Activated naive CD4-positive, alpha-beta T cell treated with anti-CD3 and anti-CD28 coated beads for 36 hours (primary cell): ENCODE data around the gene PARP1. TPM values are rescaled to one million over a fixed set of nuclear protein-coding genes. Genes with fewer than 3 reads are reported as not detected.

ENCODE experiments used
- CTCF ChIA-PET: fragments of 350-600 bp; sonication (Branson Sonifier 250); formaldehyde crosslinking; loops from one replicate; lab custom pipeline; 2021; ENCODE audit warnings: antibody characterized with exemption; lab: Charles Lee
- DNase-seq: peaks from one replicate; pipeline ENCODE4 v3.0.0-alpha.2; 2020
- H3K27ac Mint-ChIP-seq: one replicate; pipeline ENCODE4 v1.8.0; 2021; ENCODE audit warnings: mild to moderate bottlenecking, mixed read lengths
- H3K27me3 Mint-ChIP-seq: one replicate; pipeline ENCODE4 v1.8.0; 2021; ENCODE audit warnings: low read depth, mixed read lengths
- H3K36me3 Mint-ChIP-seq: one replicate; pipeline ENCODE4 v1.8.0; 2021; ENCODE audit warnings: low read depth, mixed read lengths
- H3K4me1 Mint-ChIP-seq: one replicate; pipeline ENCODE4 v1.8.0; 2021; ENCODE audit warnings: low read depth, mixed read lengths
- H3K4me3 Mint-ChIP-seq: one replicate; pipeline ENCODE4 v1.8.0; 2021; ENCODE audit warnings: mild to moderate bottlenecking, moderate library complexity, mixed read lengths
- H3K9me3 Mint-ChIP-seq: one replicate; pipeline ENCODE4 v1.8.0; 2021; ENCODE audit warnings: mixed read lengths
- intact Hi-C: fragments of 100-400 bp; cut with micrococcal nuclease; formaldehyde crosslinking; loops from one replicate; pipeline ENCODE4 v1.15.1; 2023
- total RNA-seq, 2 experiments: library from RNA; stranded (reverse); gene quantifications; one replicate each; pipeline ENCODE4 v1.2.3, GENCODE V29; 2021

Gene PARP1
- total RNA-seq, 2 experiments from 2014 or later, result 265 to 273 TPM

DNA sequence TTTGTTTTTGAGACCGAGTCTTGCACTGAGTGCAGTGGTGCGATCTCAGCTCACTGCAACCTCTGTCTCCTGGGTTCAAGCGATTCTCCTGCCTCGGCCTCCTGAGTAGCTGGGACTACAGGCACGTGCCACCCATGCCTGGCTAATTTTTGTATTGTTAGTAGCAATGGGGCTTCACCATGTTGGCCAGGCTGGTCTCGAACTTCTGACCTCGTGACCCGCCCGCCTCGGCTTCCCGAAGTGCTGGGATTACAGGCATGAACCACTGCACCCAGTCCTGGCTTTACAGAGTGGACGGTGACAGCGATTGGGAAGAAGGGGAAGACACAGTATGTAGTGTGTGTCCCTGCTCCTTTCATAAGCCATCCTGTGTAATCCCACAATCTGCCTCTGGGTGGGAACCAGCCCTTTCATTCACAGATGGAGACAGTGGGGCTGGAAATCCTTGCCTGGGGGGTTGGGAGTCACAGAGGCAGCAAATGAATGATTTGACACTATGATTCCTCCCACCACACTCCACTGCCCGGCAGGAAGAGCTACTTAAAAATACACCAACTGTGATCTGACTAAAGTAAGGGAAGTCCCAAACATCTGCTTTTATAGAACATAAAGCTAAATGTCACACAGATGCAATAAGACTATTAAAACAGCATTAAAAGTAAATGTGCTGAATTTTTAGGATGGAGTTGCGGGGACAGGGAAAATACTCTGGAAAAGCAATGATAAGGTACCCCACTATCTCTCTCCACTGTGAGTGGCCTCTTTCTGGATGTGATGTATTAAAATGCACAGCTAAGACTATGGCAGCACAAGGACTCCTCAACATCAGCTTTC is 4.5 kb downstream of the PARP1 start:
- Mint-ChIP-seq H3K4me3 (no peak overlapping the region), H3K27ac (peak overlapping the region; percentile 28), H3K27me3 (no peaks in the 10 kb centered on the region), H3K4me1 (peaks cover 50% of the 10 kb centered on the region), H3K36me3 (peaks cover 44% of the 10 kb centered on the region), H3K9me3 (no peaks in the 10 kb centered on the region)
- CTCF ChIA-PET, result interaction anchor here (0.6 kb wide), 1 partner anchor 32 kb away, joined by 3 read pairs; no protein-coding TSS in a partner anchor
- DNase-seq, result peak; percentile 41
- intact Hi-C loops, result no loop called here

DNA sequence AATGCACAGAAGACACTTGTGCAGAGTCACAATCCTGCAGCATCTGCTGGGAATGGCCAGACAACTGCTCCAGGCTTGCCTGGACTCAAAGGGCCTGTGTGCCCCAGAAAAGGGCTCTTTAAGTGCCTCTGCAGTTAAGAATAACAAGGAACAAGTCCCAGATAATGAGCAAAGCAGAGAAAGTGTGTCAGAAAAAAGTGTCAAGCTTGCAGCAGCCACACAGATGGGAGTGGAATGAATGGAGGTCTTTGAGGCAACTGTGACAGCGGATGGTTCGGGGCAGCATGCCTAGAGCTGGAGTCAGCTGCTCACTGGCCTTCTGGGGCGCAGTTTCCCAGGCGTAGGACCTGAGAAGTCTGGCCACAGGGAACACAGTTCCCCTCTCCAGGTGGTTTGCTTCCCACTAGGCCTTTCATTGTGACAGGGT is 5.1 kb downstream of the PARP1 start:
- H3K27ac Mint-ChIP-seq, result no peak overlapping the region

GRCh38 chr1:226401355-226402303 is 6.3 kb downstream of the PARP1 start:
- intact Hi-C loops, result no loop called here
- H3K9me3 Mint-ChIP-seq, result no peaks in the 10 kb centered on the region
- no peak overlapping the region for H3K27ac Mint-ChIP-seq
- CTCF ChIA-PET, result interaction anchor here (1.2 kb wide), 1 partner anchor 67 kb away, joined by 14 read pairs; no protein-coding TSS in a partner anchor
- H3K4me1 Mint-ChIP-seq, result peaks cover 59% of the 10 kb centered on the region
- H3K36me3 Mint-ChIP-seq, result peaks cover 56% of the 10 kb centered on the region
- H3K27me3 Mint-ChIP-seq, result no peaks in the 10 kb centered on the region
- H3K4me3 Mint-ChIP-seq, result no peak overlapping the region
- no peak for DNase-seq

More for the DNA sequence above, 5.1 kb downstream of the PARP1 start:
- no peaks in the 10 kb centered on the region for H3K27me3 Mint-ChIP-seq
- H3K4me1 Mint-ChIP-seq, result peaks cover 52% of the 10 kb centered on the region
- intact Hi-C loops, result no loop called here
- H3K9me3 Mint-ChIP-seq, result no peaks in the 10 kb centered on the region
- no peak overlapping the region for H3K4me3 Mint-ChIP-seq
- H3K36me3 Mint-ChIP-seq, result peaks cover 49% of the 10 kb centered on the region
- DNase-seq, result no peak
- CTCF ChIA-PET, result interaction anchor here (0.6 kb wide), 1 partner anchor 31 kb away, joined by 3 read pairs; no protein-coding TSS in a partner anchor

DNA sequence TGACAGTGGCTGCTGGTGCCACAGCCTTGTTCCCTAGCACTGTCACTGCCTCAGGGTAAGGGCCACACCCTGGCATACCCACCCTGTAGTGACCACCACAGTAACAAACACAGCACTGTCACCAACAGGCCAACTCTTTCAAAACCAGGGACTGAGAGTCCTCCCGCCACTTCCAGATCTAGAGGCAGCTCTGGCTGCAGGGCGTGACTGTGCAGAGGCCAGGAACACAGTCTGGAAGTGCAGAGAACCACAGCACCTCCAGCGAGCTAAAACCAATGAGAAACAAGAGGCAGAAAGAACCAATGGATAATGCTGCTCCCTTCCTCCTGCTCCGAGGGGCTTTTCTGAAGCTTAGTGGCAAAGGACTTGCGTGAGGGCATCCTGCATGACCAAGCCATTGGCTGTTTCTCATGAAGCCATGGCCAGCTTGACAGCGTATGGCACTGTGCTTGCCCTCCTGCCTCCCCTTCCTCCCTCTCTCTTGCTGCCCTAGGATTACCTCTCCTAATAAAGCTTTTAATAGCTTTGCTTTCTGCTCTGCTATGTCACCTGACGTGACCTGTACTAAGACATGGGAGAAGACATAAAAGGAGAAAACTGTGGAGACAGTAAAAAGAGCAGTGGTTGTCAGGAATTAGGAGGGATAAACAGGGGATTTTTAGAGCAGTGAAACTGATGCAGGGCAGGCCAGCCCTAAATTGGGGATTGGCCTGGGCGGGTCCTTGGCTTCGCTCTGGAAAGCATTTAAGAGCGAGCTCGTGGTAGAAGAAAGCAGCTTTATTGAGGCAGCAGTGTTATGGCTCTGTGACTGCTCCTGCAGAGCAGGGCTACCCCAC is 7.2 kb downstream of the PARP1 start:
- Mint-ChIP-seq H3K4me1 (peaks cover 52% of the 10 kb centered on the region), H3K4me3 (no peak overlapping the region), H3K27ac (peak overlapping the region; percentile 7), H3K9me3 (no peaks in the 10 kb centered on the region), H3K27me3 (no peaks in the 10 kb centered on the region), H3K36me3 (peaks cover 54% of the 10 kb centered on the region)
- intact Hi-C loops, result no loop called here
- DNase-seq, result no peak
- CTCF ChIA-PET, result interaction anchor here (1.2 kb wide), 1 partner anchor 67 kb away, joined by 14 read pairs; no protein-coding TSS in a partner anchor

- Mint-ChIP-seq H3K9me3 (no peaks in the 10 kb centered on the region), H3K36me3 (peaks cover 63% of the 10 kb centered on the region), H3K4me3 (no peak overlapping the region), H3K27me3 (no peaks in the 10 kb centered on the region), H3K4me1 (peaks cover 28% of the 10 kb centered on the region), H3K27ac (no peak overlapping the region)
- no peak for DNase-seq
- intact Hi-C loops, result no loop called here
- CTCF ChIA-PET, result no interaction called here
Measured at GRCh38 chr1:226397955-226398636, 9.8 kb downstream of the PARP1 start.

DNA sequence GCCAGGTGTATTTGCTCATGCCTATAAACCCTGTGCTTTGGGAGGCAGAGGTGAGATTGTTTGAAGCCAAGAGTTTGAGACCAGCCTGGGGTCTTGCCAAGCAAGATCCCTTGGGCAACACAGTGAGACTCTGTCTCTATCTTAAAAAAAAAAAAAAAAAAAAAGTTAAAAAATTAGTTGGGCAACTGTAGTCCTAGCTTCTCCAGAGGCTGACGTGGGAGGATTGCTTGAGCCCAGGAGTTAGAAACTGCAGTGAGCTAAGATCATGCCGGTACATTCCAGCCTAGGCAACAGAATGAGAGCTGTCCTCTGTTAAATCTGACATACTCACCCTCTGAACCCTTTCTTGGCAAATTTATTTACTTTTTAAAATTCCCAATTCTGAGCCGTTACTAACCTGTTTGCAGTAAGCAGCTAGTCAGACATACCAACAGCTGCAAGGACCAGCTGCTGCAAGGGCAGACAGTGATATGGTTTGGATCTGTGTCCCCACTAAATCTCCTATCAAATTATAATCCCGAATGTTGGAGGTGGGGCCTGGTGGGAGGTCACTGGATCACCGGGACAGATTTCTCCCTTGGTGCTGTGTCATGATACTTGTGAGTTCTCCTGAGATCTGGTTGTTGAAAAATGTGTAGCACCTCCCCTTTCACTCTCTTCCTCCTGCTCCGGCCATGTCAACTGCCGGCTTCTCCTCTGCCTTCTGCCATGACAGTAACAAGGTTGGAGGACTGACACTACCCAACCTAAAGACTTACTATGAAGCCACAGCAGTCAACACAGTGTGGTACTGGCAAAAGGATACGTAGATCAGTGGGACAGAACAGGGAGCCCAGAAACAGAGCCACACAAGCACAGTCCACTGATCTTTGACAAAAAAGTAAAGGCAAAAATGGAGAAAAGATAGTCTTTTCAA is 10.6 kb downstream of the PARP1 start:
- Mint-ChIP-seq H3K4me3 (no peak overlapping the region), H3K27me3 (no peaks in the 10 kb centered on the region)
- CTCF ChIA-PET, result no interaction called here

GRCh38 chr1:226395753-226396152 is 12.1 kb downstream of the PARP1 start:
- H3K4me3 Mint-ChIP-seq, result no peak overlapping the region
- DNase-seq, result no peak
- no peaks in the 10 kb centered on the region for H3K9me3 Mint-ChIP-seq
- intact Hi-C loops, result no loop called here
- H3K27ac Mint-ChIP-seq, result no peak overlapping the region
- no peaks in the 10 kb centered on the region for H3K27me3 Mint-ChIP-seq
- peaks cover 59% of the 10 kb centered on the region for H3K36me3 Mint-ChIP-seq
- CTCF ChIA-PET, result no interaction called here
- H3K4me1 Mint-ChIP-seq, result peaks cover 18% of the 10 kb centered on the region

More for the DNA sequence above, 10.6 kb downstream of the PARP1 start:
- no peaks in the 10 kb centered on the region for H3K9me3 Mint-ChIP-seq
- no peak overlapping the region for H3K27ac Mint-ChIP-seq
- H3K4me1 Mint-ChIP-seq, result peaks cover 26% of the 10 kb centered on the region
- H3K36me3 Mint-ChIP-seq, result peaks cover 60% of the 10 kb centered on the region
- DNase-seq, result no peak
- intact Hi-C loops, result no loop called here

DNA sequence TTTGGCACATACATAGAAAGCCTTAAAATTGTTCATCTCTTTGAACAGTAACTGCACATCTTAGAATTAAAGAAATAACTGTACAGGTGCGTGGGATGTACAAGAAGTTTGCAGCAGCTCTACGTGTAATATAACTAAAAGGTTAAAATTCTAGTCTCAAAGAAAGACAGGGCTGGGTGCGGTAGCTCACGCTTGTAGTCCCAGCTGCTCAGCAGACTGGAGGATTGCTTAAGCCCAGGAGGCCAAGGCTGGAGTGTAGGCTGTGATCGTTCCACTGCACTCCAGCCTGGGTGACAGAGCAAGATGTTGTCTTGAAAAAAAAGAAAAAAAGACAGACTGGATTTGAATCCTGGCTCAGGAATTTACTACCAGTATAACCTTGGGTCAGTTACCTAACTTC is 13.4 kb downstream of the PARP1 start:
- H3K36me3 Mint-ChIP-seq, result peaks cover 52% of the 10 kb centered on the region
- intact Hi-C loops, result no loop called here
- peaks cover 16% of the 10 kb centered on the region for H3K4me1 Mint-ChIP-seq
- CTCF ChIA-PET, result no interaction called here
- no peak overlapping the region for H3K4me3 Mint-ChIP-seq
- H3K27me3 Mint-ChIP-seq, result no peaks in the 10 kb centered on the region
- no peak overlapping the region for H3K27ac Mint-ChIP-seq
- no peak for DNase-seq
- H3K9me3 Mint-ChIP-seq, result no peaks in the 10 kb centered on the region

- no peak overlapping the region for H3K4me3 Mint-ChIP-seq
Measured at GRCh38 chr1:226390681-226391080, 17.2 kb downstream of the PARP1 start.

DNA sequence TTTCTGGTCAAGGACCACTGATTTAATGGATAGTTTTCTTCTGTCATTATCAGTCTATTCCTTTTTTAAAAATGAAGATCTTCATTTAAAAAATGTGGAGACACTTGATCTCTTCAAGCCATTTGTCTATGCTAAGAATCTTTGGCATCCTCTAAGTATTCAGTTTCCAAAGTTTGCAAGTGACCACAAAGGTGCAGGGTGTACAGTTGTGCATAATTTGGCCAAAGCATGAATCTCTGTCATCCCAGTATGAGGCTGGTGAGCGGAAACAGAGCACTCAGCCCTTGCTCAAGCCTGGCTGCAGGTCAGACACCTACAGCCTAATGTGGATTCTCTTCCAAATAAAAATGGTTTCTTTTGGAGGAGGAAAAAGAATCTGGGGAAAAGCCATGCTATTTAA is 19.8 kb downstream of the PARP1 start:
- no peaks in the 10 kb centered on the region for H3K9me3 Mint-ChIP-seq
- H3K4me1 Mint-ChIP-seq, result no peaks in the 10 kb centered on the region
- H3K27me3 Mint-ChIP-seq, result no peaks in the 10 kb centered on the region
- CTCF ChIA-PET, result no interaction called here
- intact Hi-C loops, result no loop called here
- H3K27ac Mint-ChIP-seq, result no peak overlapping the region
- H3K36me3 Mint-ChIP-seq, result peaks cover 53% of the 10 kb centered on the region
- no peak overlapping the region for H3K4me3 Mint-ChIP-seq
- no peak for DNase-seq

More at GRCh38 chr1:226390681-226391080, 17.2 kb downstream of the PARP1 start:
- CTCF ChIA-PET, result interaction anchor here (0.6 kb wide), 2 partner anchors 14 to 128 kb away, joined by 3 to 5 read pairs; no protein-coding TSS in a partner anchor
- no peaks in the 10 kb centered on the region for H3K27me3 Mint-ChIP-seq
- DNase-seq, result no peak
- H3K9me3 Mint-ChIP-seq, result no peaks in the 10 kb centered on the region
- intact Hi-C loops, result no loop called here
- H3K4me1 Mint-ChIP-seq, result peaks cover 2% of the 10 kb centered on the region
- peaks cover 49% of the 10 kb centered on the region for H3K36me3 Mint-ChIP-seq
- no peak overlapping the region for H3K27ac Mint-ChIP-seq
